CD8-positive, alpha-beta memory T cell (primary cell): ENCODE results near the gene FMNL2. TPM values are rescaled to one million over a fixed set of nuclear protein-coding genes. Genes with fewer than 3 reads are reported as not detected.
"Not testable (repeated sequence)": the region's sequence is repeated elsewhere in the genome, so short reads cannot be mapped to it uniquely, and the experiment has no call there.

Source experiments
- CTCF ChIA-PET: fragments of 350-600 bp; sonication (Branson Sonifier 250); formaldehyde crosslinking; loops from one replicate; lab custom pipeline; 2021; ENCODE audit warnings: antibody characterized with exemption; lab: Charles Lee
- POLR2A ChIA-PET: fragments of 350-600 bp; sonication (Branson Sonifier 250); formaldehyde crosslinking; loops from one replicate; lab custom pipeline; 2021; ENCODE audit warnings: antibody characterized with exemption; lab: Charles Lee
- DNase-seq, 5 donors: peaks; one replicate each; pipeline versions ENCODE4 v3.0.0 to v3.0.0-alpha.2; 2020 to 2022; ENCODE audit warnings: mixed read lengths in 1 of 5
- H3K27ac ChIP-seq: one replicate; pipeline ENCODE4 v1.7.0; 2013; ENCODE audit warnings: low read depth, mild to moderate bottlenecking, low read length, moderate library complexity
- H3K27me3 ChIP-seq: 2 replicates; pipeline ENCODE4 v1.7.0; 2013; ENCODE audit warnings: low read length, mild to moderate bottlenecking; ENCODE audit not compliant: insufficient read depth, poor library complexity, severe bottlenecking
- H3K36me3 ChIP-seq: 2 replicates; pipeline ENCODE4 v1.7.0; 2013; ENCODE audit warnings: mild to moderate bottlenecking, low read length, moderate library complexity; ENCODE audit not compliant: insufficient read depth
- H3K4me1 ChIP-seq: 2 replicates; pipeline ENCODE4 v1.7.0; 2013; ENCODE audit warnings: mild to moderate bottlenecking, low read length, moderate library complexity; ENCODE audit not compliant: insufficient read depth
- H3K4me3 ChIP-seq: 2 replicates; pipeline ENCODE4 v1.7.0; 2013; ENCODE audit warnings: mild to moderate bottlenecking, low read length
- H3K9me3 ChIP-seq: 2 replicates; pipeline ENCODE4 v1.7.0; 2013; ENCODE audit warnings: mild to moderate bottlenecking, low read length
- H3K27ac Mint-ChIP-seq, 8 donors: one replicate each; pipeline ENCODE4 v1.8.0; 2020 to 2021; ENCODE audit warnings: mixed read lengths in 8 of 8, mild to moderate bottlenecking in 6 of 8, inconsistent platforms in 3 of 8, moderate library complexity in 3 of 8
- H3K27me3 Mint-ChIP-seq, 2 donors: one replicate each; pipeline ENCODE4 v1.8.0; 2020 to 2021; ENCODE audit warnings: mixed read lengths in 2 of 2, mild to moderate bottlenecking in 1 of 2, moderate library complexity in 1 of 2
- H3K36me3 Mint-ChIP-seq, 3 donors: one replicate each; pipeline ENCODE4 v1.8.0; 2020 to 2021; ENCODE audit warnings: mixed read lengths in 3 of 3, inconsistent platforms in 1 of 3, mild to moderate bottlenecking in 1 of 3
- H3K4me1 Mint-ChIP-seq, 3 donors: one replicate each; pipeline ENCODE4 v1.8.0; 2020 to 2021; ENCODE audit warnings: mixed read lengths in 3 of 3, inconsistent platforms in 1 of 3, mild to moderate bottlenecking in 1 of 3
- H3K4me3 Mint-ChIP-seq, 7 donors: one replicate each; pipeline ENCODE4 v1.8.0; 2020 to 2021; ENCODE audit warnings: mixed read lengths in 7 of 7, mild to moderate bottlenecking in 6 of 7, moderate library complexity in 4 of 7, inconsistent platforms in 2 of 7
- H3K9me3 Mint-ChIP-seq, 5 donors: one replicate each; pipeline ENCODE4 v1.8.0; 2020 to 2022; ENCODE audit warnings: mixed read lengths in 5 of 5, mild to moderate bottlenecking in 3 of 5, moderate library complexity in 2 of 5, inconsistent platforms in 1 of 5
- polyA plus RNA-seq: library from polyadenylated mRNA; unstranded; fragments of 300-500 nt; fragmentation: Illumina TruSeq; gene quantifications from one replicate; pipeline ENCODE4 v1.2.3, GENCODE V29; 2021
- total RNA-seq, 2 experiments: library from RNA; stranded (reverse); gene quantifications; one replicate each; pipeline ENCODE4 v1.2.3, GENCODE V29; 2021

The FMNL2 gene
- total and polyA plus RNA-seq, 3 experiments from 2014 or later, result 0.05 to 0.59 (median 0.58) TPM

GRCh38 chr2:152511981-152512380 lies 177.0 kb downstream of the FMNL2 start:
- ChIA-PET CTCF (no interaction called here), POLR2A (no interaction called here)
- no peak overlapping the region for H3K4me3 Mint-ChIP-seq
- H3K36me3 Mint-ChIP-seq, result no peaks in the 10 kb centered on the region
- no peak overlapping the region for H3K27ac ChIP-seq
- no peaks in the 10 kb centered on the region for H3K9me3 ChIP-seq
- no peaks in the 10 kb centered on the region for H3K4me1 ChIP-seq
- no peak overlapping the region for H3K4me3 ChIP-seq
- no peaks in the 10 kb centered on the region for H3K36me3 ChIP-seq
- H3K4me1 Mint-ChIP-seq, result no peaks in the 10 kb centered on the region
- no peaks in the 10 kb centered on the region for H3K27me3 ChIP-seq
- DNase-seq, result no peak
- no peak overlapping the region for H3K27ac Mint-ChIP-seq
- peaks cover 2 to 3% of the 10 kb centered on the region in 2 donors for H3K27me3 Mint-ChIP-seq
- no peaks in the 10 kb centered on the region for H3K9me3 Mint-ChIP-seq

DNA sequence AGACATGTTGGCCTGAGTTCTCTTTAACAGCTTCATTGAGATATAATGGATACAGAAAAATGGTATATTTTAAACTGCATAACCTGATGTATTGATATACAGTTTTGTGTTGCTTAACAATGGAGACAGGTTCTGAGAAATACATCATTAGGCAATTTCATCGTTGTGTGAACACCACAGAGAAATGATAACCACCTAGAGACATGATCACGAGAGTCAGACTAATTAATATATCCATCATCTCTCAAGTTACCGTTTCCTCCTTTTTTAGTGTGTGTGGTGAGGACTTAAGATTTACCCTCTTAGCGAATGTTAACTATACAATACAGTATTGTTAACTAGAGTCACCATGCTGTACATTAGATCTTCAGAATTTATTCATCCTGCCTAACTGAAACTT lies 178.1 kb downstream of the FMNL2 start:
- H3K36me3 ChIP-seq, result no peaks in the 10 kb centered on the region
- Mint-ChIP-seq H3K4me3 (no peak overlapping the region), H3K27me3 (peaks cover 0 to 3% of the 10 kb centered on the region in 2 donors), H3K4me1 (no peaks in the 10 kb centered on the region), H3K36me3 (no peaks in the 10 kb centered on the region), H3K9me3 (no peaks in the 10 kb centered on the region), H3K27ac (no peak overlapping the region)
- no peak overlapping the region for H3K27ac ChIP-seq
- H3K9me3 ChIP-seq, result no peaks in the 10 kb centered on the region
- H3K4me3 ChIP-seq, result no peak overlapping the region
- no peak for DNase-seq
- H3K4me1 ChIP-seq, result no peaks in the 10 kb centered on the region
- no peaks in the 10 kb centered on the region for H3K27me3 ChIP-seq
- ChIA-PET CTCF (no interaction called here), POLR2A (no interaction called here)

DNA sequence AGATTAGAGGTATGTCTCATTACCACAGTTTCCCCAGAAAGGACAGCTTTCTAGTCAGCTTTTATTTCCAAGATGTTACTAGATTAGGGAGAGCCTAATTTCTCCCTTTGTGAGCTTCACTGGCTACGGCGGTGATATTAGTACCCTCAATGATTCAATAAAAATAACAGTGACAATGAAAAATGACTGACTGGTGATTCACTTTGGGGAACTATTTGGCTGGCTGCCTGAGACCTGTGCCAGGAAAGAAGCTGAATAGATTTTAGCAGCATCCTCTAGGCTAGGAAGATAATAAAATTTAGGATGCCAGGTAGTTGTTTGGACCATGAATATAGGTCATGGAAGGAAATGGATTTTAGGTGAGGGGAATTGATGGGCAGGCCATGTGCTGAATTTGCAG lies 178.7 kb downstream of the FMNL2 start:
- no peaks in the 10 kb centered on the region for H3K36me3 Mint-ChIP-seq
- peaks cover 0 to 5% of the 10 kb centered on the region in 2 donors for H3K27me3 Mint-ChIP-seq

GRCh38 chr2:152518034-152518433 lies 183.1 kb downstream of the FMNL2 start:
- no peaks in the 10 kb centered on the region for H3K4me1 ChIP-seq
- H3K27me3 ChIP-seq, result no peaks in the 10 kb centered on the region
- ChIA-PET CTCF (no interaction called here), POLR2A (no interaction called here)
- no peak overlapping the region for H3K27ac ChIP-seq
- H3K4me3 ChIP-seq, result no peak overlapping the region
- H3K36me3 ChIP-seq, result no peaks in the 10 kb centered on the region
- Mint-ChIP-seq H3K4me3 (no peak overlapping the region), H3K9me3 (no peaks in the 10 kb centered on the region), H3K27ac (no peak overlapping the region), H3K4me1 (no peaks in the 10 kb centered on the region), H3K36me3 (no peaks in the 10 kb centered on the region), H3K27me3 (peaks cover 0 to 9% of the 10 kb centered on the region in 2 donors)
- no peak for DNase-seq
- H3K9me3 ChIP-seq, result no peaks in the 10 kb centered on the region

More for the DNA sequence above, 178.7 kb downstream of the FMNL2 start:
- Mint-ChIP-seq H3K27ac (no peak overlapping the region), H3K4me1 (no peaks in the 10 kb centered on the region), H3K9me3 (no peaks in the 10 kb centered on the region), H3K4me3 (no peak overlapping the region)
- ChIA-PET POLR2A (no interaction called here), CTCF (no interaction called here)
- H3K4me3 ChIP-seq, result no peak overlapping the region
- H3K36me3 ChIP-seq, result no peaks in the 10 kb centered on the region
- H3K9me3 ChIP-seq, result no peaks in the 10 kb centered on the region
- H3K4me1 ChIP-seq, result no peaks in the 10 kb centered on the region
- H3K27ac ChIP-seq, result no peak overlapping the region
- no peak for DNase-seq
- H3K27me3 ChIP-seq, result no peaks in the 10 kb centered on the region

DNA sequence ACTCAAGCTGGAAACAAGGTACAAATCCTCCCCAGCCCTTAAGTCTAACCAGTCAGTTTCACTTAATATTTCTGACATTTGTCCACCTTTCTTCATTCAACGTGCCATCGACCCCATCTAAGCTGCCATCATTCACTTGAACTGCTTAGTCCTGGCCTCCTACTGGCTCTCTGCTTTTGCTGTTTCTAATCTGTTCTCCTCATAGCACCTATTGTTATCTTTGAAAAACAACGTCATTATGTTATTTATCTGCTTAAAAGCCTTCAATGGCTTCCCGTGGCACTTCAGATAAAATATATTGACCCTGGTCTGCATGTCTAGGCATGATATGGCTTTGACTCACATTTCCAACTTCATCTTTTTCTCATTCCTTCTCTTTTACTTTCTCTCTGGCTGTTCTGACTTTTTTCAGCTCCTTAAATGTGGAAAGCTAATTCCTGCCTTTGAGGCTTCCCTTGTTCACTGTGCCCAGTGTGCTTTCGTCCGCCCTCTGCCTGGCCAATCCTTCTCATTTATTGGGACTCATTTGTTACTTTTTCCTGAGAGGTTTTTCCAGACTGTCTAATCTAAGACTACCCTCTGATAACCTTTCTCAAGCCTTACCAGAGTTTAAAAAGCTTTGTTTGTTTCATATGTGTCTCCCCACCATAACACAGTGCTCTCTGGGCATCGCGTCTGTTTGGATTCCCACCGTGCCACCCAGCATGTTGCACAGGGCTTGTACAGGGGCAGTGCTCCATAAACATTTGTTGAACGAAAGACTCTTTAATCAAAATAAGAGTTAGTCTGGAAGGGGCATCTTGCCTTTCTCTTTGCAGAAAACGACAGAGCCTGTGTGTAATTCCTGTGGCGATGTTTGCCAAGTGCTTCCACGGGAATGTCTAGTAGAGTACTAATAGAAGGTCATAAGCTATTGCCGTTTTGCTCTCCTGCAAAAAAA lies 183.9 kb downstream of the FMNL2 start:
- DNase-seq, result no peak
- Mint-ChIP-seq H3K27me3 (peaks cover 0 to 9% of the 10 kb centered on the region in 2 donors), H3K9me3 (no peaks in the 10 kb centered on the region), H3K36me3 (no peaks in the 10 kb centered on the region), H3K4me3 (no peak overlapping the region), H3K27ac (no peak overlapping the region), H3K4me1 (no peaks in the 10 kb centered on the region)
- Histone ChIP-seq H3K27me3 (no peaks in the 10 kb centered on the region), H3K27ac (no peak overlapping the region), H3K4me3 (no peak overlapping the region), H3K36me3 (no peaks in the 10 kb centered on the region), H3K9me3 (no peaks in the 10 kb centered on the region), H3K4me1 (no peaks in the 10 kb centered on the region)
- ChIA-PET CTCF (no interaction called here), POLR2A (no interaction called here)

DNA sequence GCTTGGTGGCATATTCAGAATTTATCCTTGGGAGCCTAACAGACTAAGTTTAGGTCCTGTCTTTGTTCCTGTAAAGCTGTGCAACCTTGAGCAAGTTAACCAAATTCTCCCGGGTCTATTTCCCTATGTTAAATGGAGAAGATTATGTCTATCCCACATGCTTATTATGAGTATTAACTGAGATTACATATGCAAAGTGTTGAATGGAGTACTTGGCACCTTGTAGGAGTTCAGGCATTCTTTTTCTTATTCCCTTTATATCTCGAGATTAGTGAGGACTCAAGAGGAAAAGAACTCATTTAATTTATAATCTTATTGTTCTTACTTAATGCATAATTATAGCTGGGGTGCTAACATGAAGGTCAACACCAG lies 184.6 kb downstream of the FMNL2 start:
- Histone ChIP-seq H3K27ac (no peak overlapping the region), H3K9me3 (no peaks in the 10 kb centered on the region), H3K4me1 (no peaks in the 10 kb centered on the region), H3K4me3 (no peak overlapping the region), H3K36me3 (no peaks in the 10 kb centered on the region), H3K27me3 (no peaks in the 10 kb centered on the region)
- Mint-ChIP-seq H3K4me1 (no peaks in the 10 kb centered on the region), H3K36me3 (no peaks in the 10 kb centered on the region), H3K27ac (no peak overlapping the region), H3K27me3 (peaks cover 0 to 9% of the 10 kb centered on the region in 2 donors), H3K4me3 (no peak overlapping the region), H3K9me3 (no peaks in the 10 kb centered on the region)
- no peak for DNase-seq
- ChIA-PET CTCF (no interaction called here), POLR2A (no interaction called here)

GRCh38 chr2:152520759-152521158 lies 185.8 kb downstream of the FMNL2 start:
- no peak overlapping the region for H3K4me3 Mint-ChIP-seq
- H3K9me3 Mint-ChIP-seq, result no peaks in the 10 kb centered on the region
- peaks cover 0 to 9% of the 10 kb centered on the region in 2 donors for H3K27me3 Mint-ChIP-seq
- Histone ChIP-seq H3K36me3 (no peaks in the 10 kb centered on the region), H3K4me3 (no peak overlapping the region), H3K4me1 (no peaks in the 10 kb centered on the region), H3K27ac (no peak overlapping the region), H3K27me3 (no peaks in the 10 kb centered on the region), H3K9me3 (no peaks in the 10 kb centered on the region)
- H3K27ac Mint-ChIP-seq, result no peak overlapping the region
- H3K4me1 Mint-ChIP-seq, result no peaks in the 10 kb centered on the region
- ChIA-PET CTCF (no interaction called here), POLR2A (no interaction called here)
- no peak for DNase-seq
- no peaks in the 10 kb centered on the region for H3K36me3 Mint-ChIP-seq

DNA sequence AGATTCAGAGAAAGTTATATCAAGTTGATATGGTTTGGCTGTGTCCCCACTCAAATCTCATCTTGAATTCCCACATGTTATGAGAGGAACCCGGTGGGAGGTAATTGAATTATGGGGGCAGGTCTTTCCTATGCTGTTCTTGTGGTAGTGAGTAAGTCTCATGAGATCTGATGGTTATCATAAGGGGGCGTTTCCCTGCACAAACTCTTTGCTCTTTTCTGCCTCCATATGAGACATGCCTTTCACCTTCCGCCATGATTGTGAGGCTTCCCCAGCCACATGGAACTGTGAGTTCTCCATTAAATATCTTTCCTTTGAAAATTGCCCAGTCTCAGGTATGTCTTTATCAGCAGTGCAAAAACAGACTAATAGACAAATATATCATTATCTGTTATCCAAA lies 187.5 kb downstream of the FMNL2 start:
- H3K9me3 ChIP-seq, DNase-seq, H3K27me3 Mint-ChIP-seq, H3K27ac Mint-ChIP-seq, H3K4me3 ChIP-seq, POLR2A ChIA-PET, H3K9me3 Mint-ChIP-seq, H3K36me3 ChIP-seq, H3K27me3 ChIP-seq, H3K36me3 Mint-ChIP-seq, H3K4me1 Mint-ChIP-seq, H3K4me3 Mint-ChIP-seq, CTCF ChIA-PET, H3K4me1 ChIP-seq, H3K27ac ChIP-seq: not testable (repeated sequence)
